IPS-15b (cell line): Measurements from ENCODE around the gene OPALIN.
A peak's percentile ranks its signal among the peaks of the same experiment; 100 is the strongest.

ENCODE experiments used
- H3K27me3 ChIP-seq: one replicate; pipeline ENCODE4 v1.6.1; 2013; ENCODE audit warnings: low read length; ENCODE audit not compliant: control insufficient read depth, insufficient read depth
- H3K36me3 ChIP-seq: one replicate; pipeline ENCODE4 v1.6.1; 2013; ENCODE audit warnings: low read length; ENCODE audit not compliant: control insufficient read depth, insufficient read depth
- H3K4me1 ChIP-seq: one replicate; pipeline ENCODE4 v1.6.1; 2013; ENCODE audit warnings: mild to moderate bottlenecking, low read length; ENCODE audit not compliant: control insufficient read depth, insufficient read depth
- H3K4me3 ChIP-seq: one replicate; pipeline ENCODE4 v1.5.1; 2013; ENCODE audit warnings: low read depth, low read length
- H3K9ac ChIP-seq: one replicate; pipeline ENCODE4 v1.6.1; 2013; ENCODE audit warnings: low read depth, mild to moderate bottlenecking, low read length
- H3K9me3 ChIP-seq: one replicate; pipeline ENCODE4 v1.6.1; 2013; ENCODE audit warnings: mild to moderate bottlenecking, low read length; ENCODE audit not compliant: control insufficient read depth, insufficient read depth

The OPALIN gene

GRCh38 chr10:96387601-96388000 lies 28.8 kb upstream of the OPALIN start:
- Histone ChIP-seq H3K9me3 (no peaks in the 10 kb centered on the region), H3K36me3 (no peaks in the 10 kb centered on the region), H3K4me1 (no peaks in the 10 kb centered on the region), H3K27me3 (no peaks in the 10 kb centered on the region), H3K4me3 (no peak overlapping the region), H3K9ac (no peak overlapping the region)

- Histone ChIP-seq H3K27me3 (no peaks in the 10 kb centered on the region), H3K4me1 (no peaks in the 10 kb centered on the region), H3K36me3 (no peaks in the 10 kb centered on the region), H3K4me3 (no peak overlapping the region), H3K9me3 (no peaks in the 10 kb centered on the region), H3K9ac (no peak overlapping the region)
Observed at GRCh38 chr10:96387161-96387560, 28.4 kb upstream of the OPALIN start.

- H3K4me3 ChIP-seq, result no peak overlapping the region
Observed at GRCh38 chr10:96384506-96384905, 25.7 kb upstream of the OPALIN start.

GRCh38 chr10:96380821-96381220 lies 22.0 kb upstream of the OPALIN start:
- no peaks in the 10 kb centered on the region for H3K36me3 ChIP-seq
- no peaks in the 10 kb centered on the region for H3K9me3 ChIP-seq

More at GRCh38 chr10:96384506-96384905, 25.7 kb upstream of the OPALIN start:
- Histone ChIP-seq H3K9ac (no peak overlapping the region), H3K9me3 (no peaks in the 10 kb centered on the region), H3K4me1 (no peaks in the 10 kb centered on the region), H3K36me3 (no peaks in the 10 kb centered on the region), H3K27me3 (no peaks in the 10 kb centered on the region)

GRCh38 chr10:96379758-96380157 lies 21.0 kb upstream of the OPALIN start:
- no peaks in the 10 kb centered on the region for H3K9me3 ChIP-seq

More at GRCh38 chr10:96380821-96381220, 22.0 kb upstream of the OPALIN start:
- no peak overlapping the region for H3K4me3 ChIP-seq
- no peak overlapping the region for H3K9ac ChIP-seq
- H3K27me3 ChIP-seq, result no peaks in the 10 kb centered on the region
- no peaks in the 10 kb centered on the region for H3K4me1 ChIP-seq

GRCh38 chr10:96378741-96379140 lies 19.9 kb upstream of the OPALIN start:
- H3K9me3 ChIP-seq, result no peaks in the 10 kb centered on the region

More at GRCh38 chr10:96379758-96380157, 21.0 kb upstream of the OPALIN start:
- H3K9ac ChIP-seq, result no peak overlapping the region
- H3K36me3 ChIP-seq, result no peaks in the 10 kb centered on the region
- no peaks in the 10 kb centered on the region for H3K27me3 ChIP-seq
- no peak overlapping the region for H3K4me3 ChIP-seq
- H3K4me1 ChIP-seq, result no peaks in the 10 kb centered on the region

GRCh38 chr10:96377816-96378294 lies 19.1 kb upstream of the OPALIN start:
- no peak overlapping the region for H3K9ac ChIP-seq
- no peak overlapping the region for H3K4me3 ChIP-seq
- H3K9me3 ChIP-seq, result no peaks in the 10 kb centered on the region

More at GRCh38 chr10:96378741-96379140, 19.9 kb upstream of the OPALIN start:
- Histone ChIP-seq H3K4me3 (no peak overlapping the region), H3K36me3 (no peaks in the 10 kb centered on the region), H3K4me1 (no peaks in the 10 kb centered on the region), H3K9ac (no peak overlapping the region), H3K27me3 (peaks cover 6% of the 10 kb centered on the region)

GRCh38 chr10:96376483-96376882 lies 17.7 kb upstream of the OPALIN start:
- H3K9me3 ChIP-seq, result no peaks in the 10 kb centered on the region

More at GRCh38 chr10:96377816-96378294, 19.1 kb upstream of the OPALIN start:
- Histone ChIP-seq H3K4me1 (no peaks in the 10 kb centered on the region), H3K27me3 (peaks cover 6% of the 10 kb centered on the region), H3K36me3 (no peaks in the 10 kb centered on the region)

GRCh38 chr10:96374985-96375830 lies 16.4 kb upstream of the OPALIN start:
- Histone ChIP-seq H3K9ac (no peak overlapping the region), H3K36me3 (no peaks in the 10 kb centered on the region), H3K27me3 (peaks cover 6% of the 10 kb centered on the region), H3K4me1 (peaks cover 2% of the 10 kb centered on the region), H3K4me3 (peak overlapping the region; percentile 72), H3K9me3 (no peaks in the 10 kb centered on the region)

More at GRCh38 chr10:96376483-96376882, 17.7 kb upstream of the OPALIN start:
- Histone ChIP-seq H3K27me3 (peaks cover 6% of the 10 kb centered on the region), H3K4me1 (peaks cover 2% of the 10 kb centered on the region), H3K9ac (no peak overlapping the region), H3K36me3 (no peaks in the 10 kb centered on the region), H3K4me3 (no peak overlapping the region)

GRCh38 chr10:96374639-96374984 lies 15.8 kb upstream of the OPALIN start:
- peaks cover 6% of the 10 kb centered on the region for H3K27me3 ChIP-seq
- H3K9me3 ChIP-seq, result no peaks in the 10 kb centered on the region
- no peak overlapping the region for H3K9ac ChIP-seq
- H3K4me1 ChIP-seq, result peaks cover 2% of the 10 kb centered on the region
- H3K36me3 ChIP-seq, result no peaks in the 10 kb centered on the region
- peak overlapping the region; percentile 72 for H3K4me3 ChIP-seq

GRCh38 chr10:96374004-96374403 lies 15.2 kb upstream of the OPALIN start:
- Histone ChIP-seq H3K27me3 (peaks cover 6% of the 10 kb centered on the region), H3K4me3 (no peak overlapping the region), H3K9me3 (no peaks in the 10 kb centered on the region), H3K9ac (no peak overlapping the region), H3K4me1 (peaks cover 2% of the 10 kb centered on the region), H3K36me3 (no peaks in the 10 kb centered on the region)

GRCh38 chr10:96371356-96371755 lies 12.6 kb upstream of the OPALIN start:
- Histone ChIP-seq H3K27me3 (peaks cover 6% of the 10 kb centered on the region), H3K9ac (no peak overlapping the region), H3K4me1 (peaks cover 2% of the 10 kb centered on the region), H3K9me3 (no peaks in the 10 kb centered on the region), H3K36me3 (no peaks in the 10 kb centered on the region), H3K4me3 (no peak overlapping the region)
